PC-9 (cell line): ENCODE results near the gene CDC73. TPM values are rescaled to one million over a fixed set of nuclear protein-coding genes. Genes with fewer than 3 reads are reported as not detected.

Experiments used
- BruUV-seq: library from RNA; stranded (reverse); fragments of 400-500 nt; replicated peaks from 2 replicates; lab custom pipeline; 2021; lab: Mats Ljungman, UMichigan
- CTCF ChIA-PET: fragments of 300-600 bp; sonication (Branson Sonifier 250); formaldehyde crosslinking; loops from one replicate; lab custom pipeline; 2022; ENCODE audit warnings: antibody characterized with exemption; lab: Charles Lee
- POLR2A ChIA-PET: fragments of 300-600 bp; sonication (Branson Sonifier 250); formaldehyde crosslinking; loops from one replicate; lab custom pipeline; 2022; ENCODE audit warnings: antibody characterized with exemption; ENCODE audit not compliant: unreplicated experiment; lab: Charles Lee
- DNase-seq, 2 experiments: peaks; one replicate each; pipeline versions ENCODE4 v3.0.0 to v3.0.0-alpha.2; 2015 to 2022; ENCODE audit warnings: mixed read lengths in 1 of 2
- H2AFZ ChIP-seq: fragments of 200-600 bp; sonication (generic); 2 replicates; pipeline ENCODE4 v1.8.1; 2017; ENCODE audit warnings: antibody characterized with exemption
- H3F3A ChIP-seq: fragments of 200-600 bp; sonication (generic); 2 replicates; pipeline ENCODE4 v1.8.1; 2017; ENCODE audit warnings: antibody characterized with exemption, mild to moderate bottlenecking, low read depth; ENCODE audit not compliant: insufficient read depth
- H3K27ac ChIP-seq: fragments of 200-600 bp; sonication (generic); 2 replicates; pipeline ENCODE4 v1.6.1; 2016; ENCODE audit warnings: mixed run types
- H3K27me3 ChIP-seq: fragments of 200-600 bp; sonication (generic); 2 replicates; pipeline ENCODE4 v1.6.1; 2016; ENCODE audit warnings: low read depth, mixed run types; ENCODE audit not compliant: insufficient read depth
- H3K36me3 ChIP-seq: fragments of 200-600 bp; sonication (generic); 2 replicates; pipeline ENCODE4 v1.6.1; 2016; ENCODE audit warnings: low read depth, mixed run types
- H3K4me1 ChIP-seq: fragments of 200-600 bp; sonication (generic); replicated peaks from 2 replicates; pipeline ENCODE4 v1.6.1; 2016; ENCODE audit warnings: mixed run types; ENCODE audit not compliant: insufficient read depth
- H3K4me2 ChIP-seq: fragments of 200-600 bp; sonication (generic); 2 replicates; pipeline ENCODE4 v1.6.1; 2017; ENCODE audit warnings: mixed run types
- H3K4me3 ChIP-seq: fragments of 200-600 bp; sonication (generic); 2 replicates; pipeline ENCODE4 v1.6.1; 2016; ENCODE audit warnings: mixed run types
- H3K79me2 ChIP-seq: fragments of 200-600 bp; sonication (generic); 2 replicates; pipeline ENCODE4 v1.6.1; 2017; ENCODE audit warnings: low read depth, mixed run types
- H3K9me2 ChIP-seq: fragments of 200-600 bp; sonication (generic); 2 replicates; pipeline ENCODE4 v1.8.1; 2017; ENCODE audit warnings: mild to moderate bottlenecking; ENCODE audit not compliant: insufficient read depth
- H3K9me3 ChIP-seq: fragments of 200-600 bp; sonication (generic); 2 replicates; pipeline ENCODE4 v1.8.1; 2016; ENCODE audit warnings: low read depth; ENCODE audit not compliant: insufficient read depth
- H4K20me1 ChIP-seq: fragments of 200-600 bp; sonication (generic); 2 replicates; pipeline ENCODE4 v1.8.1; 2017; ENCODE audit not compliant: insufficient read depth
- EZH2 ChIP-seq: fragments of 200-600 bp; sonication (generic); IDR thresholded peaks from 2 replicates; pipeline ENCODE4 v1.8.0; 2017; ENCODE audit warnings: antibody characterized with exemption, low read depth
- intact Hi-C: fragments of 100-400 bp; cut with micrococcal nuclease; formaldehyde crosslinking; loops from one replicate; pipeline ENCODE4 v1.10.0; 2022; ENCODE audit not compliant: unreplicated experiment
- total RNA-seq: library from RNA; stranded (reverse); gene quantifications from 2 replicates; pipeline ENCODE4 v1.2.3, GENCODE V29; 2021
- TF ChIP-seq, protein P1 (sequence below): fragments of 200-600 bp; sonication (generic); conservative IDR thresholded peaks from 2 replicates; pipeline ENCODE4 v1.6.1; 2017; ENCODE audit warnings: mixed run types, antibody characterized with exemption, mild to moderate bottlenecking, moderate library complexity

Gene CDC73
- total RNA-seq, 1 experiment from 2014 or later, result 39.6 TPM

DNA sequence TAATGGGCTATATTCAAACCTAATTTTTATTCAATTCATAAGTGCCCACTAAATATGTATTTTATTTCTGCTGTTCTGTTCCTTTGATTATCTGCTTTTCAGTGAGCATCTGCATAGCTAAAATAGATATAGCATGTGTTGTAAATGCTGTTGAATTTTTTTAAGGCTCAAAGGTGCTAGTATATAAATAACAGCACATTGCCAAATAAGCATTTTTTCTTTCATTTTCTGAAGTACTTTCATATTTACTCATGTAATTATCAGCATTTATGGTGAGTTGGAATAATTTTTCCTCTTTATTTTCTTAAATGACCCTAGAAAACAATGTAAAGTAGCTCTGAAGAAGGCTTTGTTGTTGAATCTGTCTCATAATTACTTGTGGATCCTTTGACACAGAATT, 134.2 kb downstream of the CDC73 start:
- no peaks in the 10 kb centered on the region for H3K36me3 ChIP-seq
- no peaks in the 10 kb centered on the region for H3K27me3 ChIP-seq
- H3K79me2 ChIP-seq, result no peaks in the 10 kb centered on the region
- TF ChIP-seq EZH2, result no peak
- TF ChIP-seq, protein P1, sequence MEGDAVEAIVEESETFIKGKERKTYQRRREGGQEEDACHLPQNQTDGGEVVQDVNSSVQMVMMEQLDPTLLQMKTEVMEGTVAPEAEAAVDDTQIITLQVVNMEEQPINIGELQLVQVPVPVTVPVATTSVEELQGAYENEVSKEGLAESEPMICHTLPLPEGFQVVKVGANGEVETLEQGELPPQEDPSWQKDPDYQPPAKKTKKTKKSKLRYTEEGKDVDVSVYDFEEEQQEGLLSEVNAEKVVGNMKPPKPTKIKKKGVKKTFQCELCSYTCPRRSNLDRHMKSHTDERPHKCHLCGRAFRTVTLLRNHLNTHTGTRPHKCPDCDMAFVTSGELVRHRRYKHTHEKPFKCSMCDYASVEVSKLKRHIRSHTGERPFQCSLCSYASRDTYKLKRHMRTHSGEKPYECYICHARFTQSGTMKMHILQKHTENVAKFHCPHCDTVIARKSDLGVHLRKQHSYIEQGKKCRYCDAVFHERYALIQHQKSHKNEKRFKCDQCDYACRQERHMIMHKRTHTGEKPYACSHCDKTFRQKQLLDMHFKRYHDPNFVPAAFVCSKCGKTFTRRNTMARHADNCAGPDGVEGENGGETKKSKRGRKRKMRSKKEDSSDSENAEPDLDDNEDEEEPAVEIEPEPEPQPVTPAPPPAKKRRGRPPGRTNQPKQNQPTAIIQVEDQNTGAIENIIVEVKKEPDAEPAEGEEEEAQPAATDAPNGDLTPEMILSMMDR, result no peak
- H4K20me1 ChIP-seq, result no peaks in the 10 kb centered on the region
- BruUV-seq, result no TSS peak
- H3K9me3 ChIP-seq, result no peaks in the 10 kb centered on the region
- ChIA-PET CTCF (no interaction called here), POLR2A (no interaction called here)
- intact Hi-C loops, result no loop called here
- no peaks in the 10 kb centered on the region for H3F3A ChIP-seq
- no peaks in the 10 kb centered on the region for H3K4me1 ChIP-seq
- no peak for DNase-seq
- no peak overlapping the region for H3K4me3 ChIP-seq
- no peak overlapping the region for H3K27ac ChIP-seq
- H3K4me2 ChIP-seq, result no peak overlapping the region
- H2AFZ ChIP-seq, result no peak overlapping the region
- no peaks in the 10 kb centered on the region for H3K9me2 ChIP-seq

DNA sequence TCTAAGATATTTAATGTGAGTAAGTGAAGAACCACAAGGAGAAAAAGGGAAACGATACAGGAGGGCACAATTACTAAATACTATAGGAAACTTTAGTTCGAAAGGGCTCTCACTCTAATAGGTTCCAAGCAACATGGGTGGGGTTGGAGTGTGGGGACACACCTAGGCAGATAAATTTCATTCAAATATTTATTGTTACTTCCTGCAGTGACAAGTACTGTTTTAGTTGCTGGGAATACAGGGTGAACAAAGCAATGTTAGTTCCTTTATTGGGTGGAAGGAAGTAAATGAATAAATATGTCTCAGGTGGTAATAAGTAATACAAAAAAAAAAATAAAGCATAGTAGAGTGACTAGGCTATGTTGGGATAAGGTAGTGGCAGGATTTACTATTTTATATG, 137.8 kb downstream of the CDC73 start:
- no peaks in the 10 kb centered on the region for H3K36me3 ChIP-seq
- H3K9me2 ChIP-seq, result no peaks in the 10 kb centered on the region
- BruUV-seq, result no TSS peak
- H3F3A ChIP-seq, result no peaks in the 10 kb centered on the region
- H3K27me3 ChIP-seq, result no peaks in the 10 kb centered on the region
- intact Hi-C loops, result no loop called here
- H3K79me2 ChIP-seq, result no peaks in the 10 kb centered on the region
- no peaks in the 10 kb centered on the region for H3K9me3 ChIP-seq
- DNase-seq, result no peak
- ChIA-PET CTCF (no interaction called here), POLR2A (no interaction called here)
- no peak for TF ChIP-seq EZH2
- TF ChIP-seq, protein P1, result no peak
- H3K4me1 ChIP-seq, result no peaks in the 10 kb centered on the region
- no peak overlapping the region for H3K4me2 ChIP-seq
- no peaks in the 10 kb centered on the region for H4K20me1 ChIP-seq
- no peak overlapping the region for H3K27ac ChIP-seq
- H2AFZ ChIP-seq, result no peak overlapping the region
- no peak overlapping the region for H3K4me3 ChIP-seq

DNA sequence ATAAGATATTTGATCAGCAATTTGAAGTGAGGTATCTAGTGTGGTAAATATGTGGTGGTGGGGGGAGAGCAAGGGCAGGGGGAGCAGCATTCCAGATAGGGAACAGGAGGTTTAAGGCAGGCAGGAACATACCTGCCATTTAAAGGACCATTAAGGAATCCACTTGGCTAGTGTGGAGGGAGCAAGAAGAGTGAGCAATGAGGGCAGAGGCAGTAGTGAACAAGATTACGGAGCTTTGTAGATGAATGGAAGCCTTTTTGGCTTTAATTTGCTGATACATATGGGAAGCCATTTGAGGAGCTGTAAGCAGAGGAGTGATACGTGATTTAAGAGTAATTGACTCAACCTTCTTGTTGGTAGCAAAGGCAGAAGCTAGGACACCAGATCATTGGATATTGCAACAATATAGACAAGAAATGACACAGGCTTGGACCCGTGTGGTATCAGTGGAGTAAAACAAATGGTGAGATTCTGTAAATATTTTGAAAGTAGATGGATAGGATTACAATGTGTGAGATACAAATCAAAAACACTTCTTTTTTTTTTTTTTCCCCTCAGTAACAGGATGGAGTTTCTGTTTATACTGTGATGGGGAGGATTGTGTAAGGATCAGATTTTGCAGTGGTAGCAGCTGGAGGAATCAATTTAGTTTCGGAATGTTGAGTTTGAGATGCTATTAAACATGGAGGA, 138.4 kb downstream of the CDC73 start:
- TF ChIP-seq EZH2, result no peak
- TF ChIP-seq, protein P1, result no peak
- Histone ChIP-seq H3K27me3 (no peaks in the 10 kb centered on the region), H3K27ac (no peak overlapping the region), H3K9me2 (no peaks in the 10 kb centered on the region), H3K36me3 (no peaks in the 10 kb centered on the region), H3K9me3 (no peaks in the 10 kb centered on the region), H2AFZ (no peak overlapping the region), H3K79me2 (no peaks in the 10 kb centered on the region), H3K4me2 (no peak overlapping the region), H3K4me3 (no peak overlapping the region), H4K20me1 (no peaks in the 10 kb centered on the region), H3K4me1 (no peaks in the 10 kb centered on the region), H3F3A (no peaks in the 10 kb centered on the region)
- DNase-seq, result no peak
- POLR2A ChIA-PET, result no interaction called here
- CTCF ChIA-PET, result no interaction called here
- BruUV-seq, result no TSS peak
- intact Hi-C loops, result no loop called here
